Activated T-helper 9 cell treated with anti-CD3 and anti-CD28 coated beads, Interleukin-2, amount 50 U/mL, for 16 hours (primary cell): ENCODE measurements around the gene DSCAM.

Source experiments
- DNase-seq: peaks from one replicate; pipeline ENCODE4 v3.0.0-alpha.2; 2020; ENCODE audit warnings: low read depth

Gene DSCAM

DNA sequence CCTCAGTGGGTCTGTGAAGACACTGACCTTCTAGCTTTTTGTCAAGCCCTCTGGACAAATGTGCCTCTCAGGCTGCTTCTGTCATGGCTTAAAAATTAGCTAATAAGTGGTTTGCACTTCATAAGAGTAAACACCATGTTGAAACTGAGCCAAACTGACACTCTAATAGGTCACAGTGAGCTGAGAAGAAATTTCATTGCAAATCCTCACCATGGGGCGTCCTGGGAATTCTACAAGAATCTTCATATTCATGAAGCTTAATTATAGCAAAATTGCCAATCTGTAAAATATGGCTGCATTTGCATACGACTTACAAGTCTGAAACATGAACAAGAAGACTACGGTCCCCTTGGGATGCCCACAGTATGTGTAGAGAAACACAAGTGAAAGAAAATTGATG lies 188.6 kb downstream of the DSCAM start:
- DNase-seq: no peak

DNA sequence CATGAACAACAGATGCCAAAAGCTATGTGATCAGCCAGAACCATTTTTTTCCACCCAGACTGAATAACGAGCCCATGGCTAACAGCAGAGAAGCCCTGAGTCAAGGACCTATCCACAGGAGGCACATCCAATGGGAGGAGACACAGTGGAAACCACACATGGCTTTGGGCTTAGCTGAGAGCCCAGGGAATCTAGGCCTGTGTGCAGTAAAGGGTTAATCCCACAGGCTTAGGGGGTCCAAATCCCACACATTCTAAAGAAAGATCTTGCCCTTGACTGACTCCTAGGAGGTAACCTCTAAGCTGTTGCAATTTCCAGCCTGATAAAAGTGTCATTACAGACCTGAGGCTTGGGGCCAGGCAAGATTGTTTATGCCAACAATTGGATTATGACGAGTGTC lies 194.5 kb downstream of the DSCAM start:
- DNase-seq: no peak

DNA sequence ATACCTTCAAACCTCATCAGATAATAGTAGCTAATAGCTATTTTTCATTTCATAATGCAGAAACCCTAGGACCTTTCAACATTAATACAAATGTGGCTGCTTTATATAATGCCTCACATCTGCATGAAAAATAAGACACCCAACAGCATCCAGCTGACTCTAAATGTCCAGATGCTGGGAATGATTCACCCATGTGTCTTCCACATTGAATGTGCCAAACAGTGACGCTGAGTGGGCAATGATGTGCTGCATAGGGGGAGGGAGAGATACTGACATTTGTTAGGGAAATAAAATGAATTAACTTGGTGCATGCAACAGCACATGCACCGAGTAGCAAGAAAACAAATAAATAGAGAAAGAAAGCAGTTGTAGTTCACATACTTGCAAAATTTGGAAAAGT lies 199.3 kb downstream of the DSCAM start:
- DNase-seq: no peak

DNA sequence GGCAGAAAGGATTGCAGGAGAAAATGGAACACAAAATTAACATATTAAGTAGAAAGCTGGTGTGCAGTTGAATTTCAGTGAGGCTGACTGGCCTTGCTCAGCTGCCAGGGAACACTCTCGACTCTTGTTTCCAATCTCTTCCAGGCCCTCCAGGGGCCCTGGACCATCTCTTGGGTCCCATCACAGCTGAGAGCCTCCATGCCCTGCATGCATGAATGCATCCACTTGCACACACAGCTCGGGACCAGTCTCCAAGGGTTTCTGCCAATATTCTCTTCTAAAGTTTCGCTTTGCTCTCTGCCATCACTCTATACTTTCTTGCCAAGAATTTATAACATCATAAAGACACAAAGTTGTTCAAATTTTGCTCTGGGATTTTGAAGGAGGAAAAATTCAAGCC lies 200.3 kb downstream of the DSCAM start:
- DNase-seq: no peak

DNA sequence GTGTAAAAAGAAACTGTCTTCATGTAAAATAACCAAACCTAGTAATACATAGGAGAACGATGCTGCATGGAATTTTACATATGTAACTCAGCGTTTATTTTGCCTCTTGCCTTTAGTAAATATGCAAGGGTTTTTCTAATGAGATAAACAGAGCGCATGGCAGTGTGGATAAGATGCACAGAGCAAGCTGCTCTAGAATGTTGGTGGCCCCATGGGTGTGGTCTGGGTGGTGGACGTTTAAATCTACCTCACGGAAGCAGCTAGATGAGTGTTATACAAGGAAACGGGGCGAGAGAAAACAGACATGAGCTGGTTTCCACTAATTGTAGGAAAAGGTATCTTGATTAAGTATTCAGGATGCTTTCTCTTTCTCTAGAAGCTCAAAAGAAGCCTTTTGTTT lies 205.9 kb downstream of the DSCAM start:
- no peak for DNase-seq

DNA sequence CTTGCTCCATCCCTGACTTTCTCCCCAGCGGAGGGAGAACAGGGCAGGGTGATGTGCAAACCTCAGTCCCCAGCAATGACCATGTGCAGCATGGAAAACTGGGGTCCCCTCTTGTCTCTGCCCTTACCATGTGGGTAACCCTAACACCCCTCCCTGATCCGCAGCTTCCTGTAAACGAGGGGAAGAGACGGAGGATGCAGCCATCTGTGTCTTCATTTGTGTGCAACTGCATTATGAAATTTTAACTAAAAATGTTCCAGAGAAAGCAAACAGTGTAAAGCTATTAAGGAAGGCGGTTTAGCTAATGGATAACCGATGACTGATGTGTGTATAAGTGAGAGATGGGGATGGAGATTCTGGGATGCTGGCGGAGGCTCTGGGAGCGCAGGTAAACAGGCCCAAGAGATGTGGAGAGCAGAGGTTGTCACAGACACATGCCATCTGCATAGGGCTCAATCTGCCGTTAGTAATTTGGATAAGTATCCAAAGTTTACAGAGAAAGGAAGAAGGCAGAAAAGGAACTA lies 206.6 kb downstream of the DSCAM start:
- DNase-seq: no peak

DNA sequence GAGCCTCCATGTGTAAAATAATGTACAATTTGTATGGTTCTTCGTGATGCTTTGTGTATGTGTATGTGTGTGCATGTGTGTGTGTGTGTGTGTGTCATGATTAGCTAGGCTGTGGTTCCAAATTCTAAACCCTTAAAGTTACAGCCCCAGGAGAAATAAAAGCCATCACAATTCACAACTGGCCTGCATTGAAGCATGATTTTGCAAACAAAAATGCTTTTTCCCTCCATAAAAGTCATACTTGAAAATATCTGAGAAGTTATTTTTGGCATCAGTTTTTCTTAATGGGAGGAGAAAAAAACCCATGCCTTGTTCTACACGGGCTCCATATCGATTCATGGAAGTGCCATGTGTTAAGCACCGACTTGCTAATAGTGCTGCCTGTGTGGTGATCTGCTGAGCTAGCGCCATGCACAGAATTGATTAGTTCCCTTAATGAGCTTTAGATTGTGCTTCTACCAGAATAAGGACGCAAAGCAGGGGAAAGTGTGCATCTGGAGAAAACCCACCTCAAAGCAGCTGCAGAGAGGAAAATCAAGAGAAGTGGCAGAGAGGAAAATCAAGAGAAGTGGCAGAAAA lies 207.3 kb downstream of the DSCAM start:
- no peak for DNase-seq

DNA sequence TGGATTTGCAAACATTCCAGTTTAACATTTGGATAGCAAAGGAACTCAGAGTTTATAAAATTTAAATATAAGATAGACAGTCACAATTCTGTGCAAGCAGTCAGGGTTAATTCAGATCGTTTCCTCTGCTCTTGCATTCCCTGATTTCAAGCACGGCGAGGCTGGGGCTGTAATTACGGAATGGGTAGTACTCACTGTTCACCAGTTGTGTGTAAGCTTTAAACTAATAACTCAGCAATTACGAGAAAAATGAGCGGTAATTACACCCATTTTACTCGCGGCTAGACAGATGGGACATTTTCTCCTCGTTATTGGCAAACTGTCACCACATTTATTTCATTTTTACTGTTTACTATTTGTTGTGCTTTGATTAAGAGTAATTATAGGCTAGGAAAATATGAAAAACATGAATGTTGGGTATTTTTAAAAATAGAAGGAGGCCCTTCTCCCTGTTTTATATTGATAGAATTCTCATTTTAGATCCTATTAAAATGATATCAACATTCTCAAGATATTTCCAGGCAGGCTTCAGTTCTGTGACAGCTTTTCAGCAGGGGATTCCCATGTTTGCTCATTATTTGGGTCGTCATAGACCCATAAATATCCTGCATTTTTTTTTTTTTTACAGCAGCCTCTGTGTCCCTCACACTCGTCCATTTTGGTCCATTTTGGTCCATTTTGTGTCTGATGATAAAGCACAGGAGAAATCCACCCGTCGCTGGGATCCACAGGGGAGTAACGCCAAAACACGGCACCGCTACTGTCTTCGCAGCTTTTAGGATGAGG lies 208.3 kb downstream of the DSCAM start:
- no peak for DNase-seq

DNA sequence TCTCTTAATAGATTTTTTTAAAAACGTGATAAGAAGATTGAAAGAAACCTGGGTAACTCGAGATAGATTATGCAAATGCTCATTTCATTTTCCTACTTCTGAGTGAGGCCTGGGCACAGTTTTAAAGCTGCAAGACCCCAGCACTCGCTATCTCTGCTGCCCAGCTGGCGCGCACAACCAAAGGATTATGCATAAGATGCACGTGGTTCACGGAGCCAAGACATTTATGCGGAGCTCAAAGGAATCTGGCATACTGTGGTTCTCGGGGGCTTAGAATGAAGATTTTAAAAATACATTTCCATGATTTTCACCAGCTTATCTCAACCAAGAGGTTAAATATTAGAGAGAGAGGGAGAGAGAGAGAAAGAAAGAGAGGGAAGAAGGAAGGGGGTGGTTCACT lies 210.9 kb downstream of the DSCAM start:
- no peak for DNase-seq

DNA sequence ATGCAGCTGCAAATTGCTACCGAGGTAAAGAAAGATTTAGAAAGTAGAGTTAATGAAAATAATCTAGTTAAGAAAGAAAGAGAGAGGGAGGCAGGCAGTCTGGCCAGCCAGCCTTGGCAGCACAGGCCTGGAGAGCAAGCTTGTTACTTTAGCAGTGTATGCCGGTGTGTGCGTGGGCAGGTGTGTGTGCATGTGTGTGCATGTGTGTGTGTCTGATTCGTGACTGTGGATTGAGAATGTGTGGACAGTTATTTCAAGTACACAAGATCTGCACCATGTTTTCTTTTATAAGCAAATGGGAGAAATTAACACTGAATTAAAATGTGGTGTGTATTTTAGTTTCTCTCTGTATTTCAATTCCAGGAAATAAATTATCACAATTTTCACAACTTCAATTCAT lies 211.6 kb downstream of the DSCAM start:
- DNase-seq: no peak

DNA sequence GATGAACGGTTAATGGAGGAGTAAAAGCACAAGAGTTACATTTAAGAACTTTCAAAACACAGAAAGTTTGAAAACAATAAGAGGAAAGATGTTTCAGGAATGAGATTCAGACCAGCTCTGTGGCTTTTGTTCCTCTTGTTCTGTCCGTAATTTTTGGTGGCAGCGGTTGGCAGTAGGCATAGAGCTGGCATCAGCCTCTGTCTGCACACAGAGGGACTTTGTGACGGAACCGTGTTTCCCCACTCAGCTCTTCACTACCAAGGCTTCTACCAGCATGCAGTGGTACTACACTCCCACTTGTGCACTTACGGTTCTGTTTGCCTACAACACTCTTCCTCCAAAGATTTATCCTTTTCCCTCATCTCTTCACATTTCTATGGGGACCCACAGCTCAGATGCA lies 212.8 kb downstream of the DSCAM start:
- no peak for DNase-seq

DNA sequence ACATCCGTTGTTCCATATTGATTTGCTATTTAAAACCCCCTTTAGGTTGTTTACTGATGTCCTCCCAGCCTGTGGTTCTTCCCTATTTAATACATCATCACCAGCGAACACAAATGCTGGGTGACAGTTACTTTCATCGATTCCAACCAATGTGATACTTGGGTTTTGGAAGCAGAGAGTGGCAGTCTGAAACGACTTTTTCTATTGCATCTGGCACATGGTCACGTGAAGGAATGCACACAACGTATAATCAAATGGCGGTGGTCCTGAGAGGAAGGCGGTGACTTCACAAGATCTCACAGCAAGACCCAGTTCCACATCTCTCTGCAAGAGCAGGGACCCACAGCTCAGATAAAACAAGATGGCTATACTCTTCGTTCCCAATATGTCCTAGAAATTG lies 213.9 kb downstream of the DSCAM start:
- no peak for DNase-seq

DNA sequence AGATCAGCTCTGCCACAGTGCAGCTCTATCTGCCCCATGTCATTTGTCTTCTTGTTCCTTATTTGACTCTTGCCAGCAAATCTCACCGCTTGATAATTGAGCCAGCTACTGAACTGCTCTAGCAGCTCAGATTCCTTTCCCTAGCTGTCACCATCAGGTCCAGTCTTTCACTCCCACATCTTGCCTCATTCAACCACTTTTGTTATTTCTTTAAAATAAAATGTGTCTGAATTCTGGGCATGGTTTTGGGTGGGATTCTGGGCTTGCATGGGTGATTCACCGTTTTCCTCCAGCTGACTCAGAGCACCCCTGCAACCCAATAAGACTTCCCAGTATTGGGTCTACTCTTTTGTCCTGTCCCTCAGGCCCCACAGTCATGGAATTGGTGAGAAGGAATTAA lies 215.7 kb downstream of the DSCAM start:
- no peak for DNase-seq

DNA sequence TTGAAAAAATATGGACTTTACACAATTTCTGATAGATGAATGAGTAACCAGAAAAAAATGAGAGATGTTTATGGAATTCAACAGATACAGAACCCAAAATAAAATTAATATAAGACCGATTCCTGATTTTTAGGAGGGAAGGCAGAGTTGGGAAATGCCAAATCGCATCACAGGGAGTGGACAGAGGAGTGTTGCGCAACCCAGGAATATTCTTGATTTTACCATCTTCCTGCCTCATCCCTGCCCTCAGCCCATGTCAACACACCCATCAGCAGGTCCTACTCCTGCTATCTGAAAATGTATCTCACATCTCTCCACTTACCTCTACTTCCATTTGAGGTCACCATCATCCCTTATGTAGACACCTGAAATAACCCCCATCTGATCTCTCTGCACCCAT lies 221.0 kb downstream of the DSCAM start:
- no peak for DNase-seq

DNA sequence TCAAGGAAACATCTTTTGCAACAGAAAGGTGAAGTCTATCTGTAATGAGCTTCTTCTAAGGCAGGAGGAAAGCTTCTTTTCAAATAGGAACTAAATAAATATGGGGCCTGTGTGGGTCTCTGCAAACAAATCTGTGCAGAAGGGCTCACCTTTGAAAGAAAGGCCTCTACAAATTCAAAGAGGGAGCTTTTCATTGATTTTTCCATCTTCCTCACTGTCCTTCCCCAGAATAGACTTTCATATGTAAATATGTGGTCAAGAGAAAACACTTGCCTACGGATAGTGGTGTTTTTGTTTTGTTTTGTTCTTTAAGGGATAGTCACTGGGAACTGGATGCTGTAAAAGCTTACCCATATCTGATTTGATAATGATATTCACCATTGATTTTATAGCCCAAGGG lies 223.4 kb downstream of the DSCAM start:
- DNase-seq: no peak

DNA sequence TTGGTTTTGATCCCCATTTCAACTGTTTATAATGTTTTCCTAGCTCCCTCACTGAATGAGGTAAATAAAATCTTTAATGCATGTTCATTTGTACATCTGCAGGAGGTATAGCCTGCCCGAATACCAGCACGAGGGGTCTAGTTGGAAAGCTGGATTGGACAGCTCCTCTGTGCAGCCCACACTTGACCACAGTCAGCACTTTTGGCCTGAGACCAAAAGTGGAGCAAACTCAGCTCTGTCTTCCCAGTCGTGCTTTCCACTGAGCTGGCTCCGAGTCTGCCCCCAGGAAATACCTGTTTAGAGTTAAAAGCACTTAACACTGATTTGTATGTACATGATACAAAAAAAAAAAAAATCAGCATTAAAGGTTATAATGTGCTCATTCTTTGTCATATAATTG lies 224.4 kb downstream of the DSCAM start:
- no peak for DNase-seq

DNA sequence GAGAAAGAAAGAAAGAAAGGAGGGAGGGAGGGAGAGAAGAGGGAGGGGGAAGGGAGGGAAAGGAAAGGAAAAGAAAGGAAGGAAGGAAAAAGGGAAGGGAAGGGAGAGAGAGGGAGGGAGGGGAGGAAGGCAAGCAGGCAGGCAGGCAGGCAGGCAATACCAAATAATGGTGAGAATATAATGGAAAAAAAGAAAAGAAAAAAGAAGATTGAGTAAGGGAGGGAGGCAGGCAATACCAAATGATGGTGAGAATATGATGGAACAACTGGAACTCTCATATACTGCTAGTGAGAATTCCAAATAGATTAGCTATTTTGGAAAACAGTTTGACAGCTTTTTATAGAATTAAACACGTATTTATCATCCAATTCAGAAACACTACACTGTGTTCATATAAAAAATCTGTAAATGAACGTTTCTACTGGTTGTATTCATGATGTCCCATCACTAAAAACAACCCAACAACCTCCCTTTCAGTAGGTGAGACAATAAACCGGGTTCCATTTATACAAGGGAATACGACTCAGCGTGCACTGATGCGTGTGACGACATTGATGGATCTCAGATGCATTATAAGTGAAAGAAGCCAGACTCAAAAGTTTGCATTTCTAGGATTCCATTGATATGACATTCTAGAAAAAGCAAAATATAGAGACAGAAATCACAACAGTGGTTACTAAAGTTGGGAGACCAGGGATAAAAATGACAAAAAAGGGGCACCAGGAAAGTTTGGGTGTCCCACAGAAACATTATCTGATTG lies 226.4 kb downstream of the DSCAM start:
- DNase-seq: no peak

DNA sequence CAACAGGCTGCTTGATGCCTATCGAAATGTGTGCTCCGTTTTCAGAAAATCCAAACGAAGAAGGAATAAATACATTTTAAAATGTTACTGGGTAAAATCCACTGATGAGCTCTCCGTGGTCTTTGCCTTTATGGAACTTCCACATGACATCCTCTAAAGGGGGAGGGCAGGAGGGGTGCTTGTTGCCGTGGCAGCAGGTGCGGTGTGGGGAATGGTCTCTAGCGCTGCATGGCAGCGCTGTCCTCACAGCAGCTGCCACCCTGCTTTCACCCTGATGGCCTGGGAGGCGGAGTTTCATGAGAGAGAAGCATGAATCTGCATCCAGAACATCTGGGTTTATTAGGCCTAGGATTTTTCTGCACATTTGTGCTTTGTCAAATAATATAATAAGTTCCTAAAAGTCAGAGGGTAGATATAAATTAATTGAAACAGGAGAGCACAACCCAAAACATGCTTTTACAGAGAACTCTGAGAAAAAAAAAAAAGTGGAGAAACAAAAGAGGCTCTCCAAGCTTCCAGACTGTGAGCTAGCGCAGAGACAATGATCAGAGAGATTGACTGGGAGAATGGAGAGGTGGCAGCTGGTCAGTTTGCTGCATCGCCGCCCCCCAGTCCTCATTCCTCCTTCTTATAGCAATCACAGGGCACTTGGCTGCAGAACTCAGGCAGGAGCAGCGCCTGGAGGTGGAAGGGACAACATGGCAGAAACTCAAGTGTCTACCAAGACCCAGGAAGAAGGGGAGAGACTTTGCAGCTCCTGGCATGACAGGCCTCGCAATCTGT lies 228.6 kb downstream of the DSCAM start:
- no peak for DNase-seq

DNA sequence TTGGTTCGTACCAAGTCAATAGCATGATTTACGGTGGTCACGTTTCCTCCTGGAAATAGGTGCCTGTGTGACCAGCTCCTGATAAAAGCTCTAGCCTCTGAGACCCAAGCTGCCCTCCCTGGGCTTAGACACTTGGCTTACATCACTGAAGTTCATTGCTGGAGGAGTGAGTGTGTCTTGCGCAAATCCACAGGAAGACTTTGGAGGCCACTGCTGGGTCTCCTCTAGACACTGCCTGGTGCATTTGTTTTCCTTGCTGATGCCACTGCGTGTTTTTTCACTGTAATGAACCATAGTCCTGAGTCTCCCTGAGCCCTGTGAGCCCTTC lies 230.6 kb downstream of the DSCAM start:
- DNase-seq: no peak

DNA sequence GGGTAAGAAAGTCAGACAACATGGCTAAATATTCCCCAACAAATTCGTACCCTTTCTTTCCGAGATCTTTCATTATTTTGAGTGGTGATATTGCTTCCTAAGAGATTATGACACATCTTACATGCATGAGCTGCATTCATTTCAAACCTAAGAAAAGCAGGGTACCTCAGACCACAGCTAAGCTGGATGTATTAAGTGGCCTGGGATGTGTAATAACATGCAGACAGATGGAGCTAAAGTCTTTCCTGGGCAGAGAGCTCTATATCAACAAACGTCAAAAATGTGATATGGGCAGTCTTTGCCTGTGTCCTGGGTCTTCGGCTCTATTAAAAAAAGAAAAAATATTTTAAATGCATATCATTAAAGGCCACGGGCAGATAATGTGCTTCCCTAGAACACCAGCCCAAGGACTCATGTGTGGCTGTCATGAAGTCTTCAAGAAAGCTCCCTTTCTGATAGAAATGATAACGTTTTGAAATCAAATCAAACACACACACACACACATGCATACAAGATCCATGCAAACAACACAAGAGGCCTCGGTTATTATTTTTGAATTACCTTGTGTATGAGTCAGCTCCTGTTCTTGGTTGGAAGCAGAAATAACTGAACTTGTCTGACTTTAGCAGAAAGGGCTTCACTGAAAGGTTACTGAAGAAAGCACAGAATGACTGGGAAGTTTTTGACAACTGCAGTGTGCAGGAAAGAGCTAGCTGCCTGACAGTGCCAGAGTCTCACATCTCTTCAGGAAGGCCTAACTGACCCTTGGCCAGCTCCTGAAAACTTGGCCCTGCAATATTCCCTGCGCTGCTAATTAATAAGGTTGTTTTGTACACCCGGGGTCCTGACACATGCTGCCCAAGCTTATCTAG lies 231.2 kb downstream of the DSCAM start:
- no peak for DNase-seq

DNA sequence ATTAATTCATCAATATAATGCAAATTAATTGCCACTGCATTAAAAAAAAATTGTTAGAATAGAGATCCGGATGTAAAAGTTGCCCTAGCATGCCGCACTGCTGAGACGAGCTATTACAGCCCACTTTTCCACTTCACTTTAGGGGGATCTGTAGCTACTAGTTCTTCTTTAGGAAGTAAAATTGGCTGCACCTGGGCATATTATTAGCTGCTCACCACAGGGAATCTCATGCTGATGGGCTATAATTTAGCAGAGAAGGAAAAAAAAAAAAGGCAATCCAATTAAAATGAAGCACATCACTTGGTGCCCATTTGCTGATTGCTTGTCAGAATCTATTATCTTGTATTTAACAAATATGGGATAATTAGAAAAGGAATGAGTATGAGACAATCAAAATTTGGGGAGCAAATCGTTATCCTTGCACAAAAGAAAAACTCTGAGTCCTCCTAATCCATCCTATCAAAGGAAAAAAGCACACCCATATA lies 233.4 kb downstream of the DSCAM start:
- DNase-seq: no peak
